Activated naive CD4-positive, alpha-beta T cell treated with anti-CD3 and anti-CD28 coated beads, Interleukin-2, amount 50 U/mL, for 24 hours (primary cell): Measurements from ENCODE around the gene VCAN.
A peak's percentile ranks its signal among the peaks of the same experiment; 100 is the strongest.

Experiments
- H3K27ac Mint-ChIP-seq: one replicate; pipeline ENCODE4 v1.8.0; 2021; ENCODE audit warnings: mild to moderate bottlenecking, mixed read lengths
- H3K27me3 Mint-ChIP-seq: one replicate; pipeline ENCODE4 v1.8.0; 2021; ENCODE audit warnings: mixed read lengths
- H3K36me3 Mint-ChIP-seq: one replicate; pipeline ENCODE4 v1.8.0; 2021; ENCODE audit warnings: mixed read lengths
- H3K4me1 Mint-ChIP-seq: one replicate; pipeline ENCODE4 v1.8.0; 2021; ENCODE audit warnings: mixed read lengths
- H3K4me3 Mint-ChIP-seq: one replicate; pipeline ENCODE4 v1.8.0; 2021; ENCODE audit warnings: mild to moderate bottlenecking, mixed read lengths
- H3K9me3 Mint-ChIP-seq: one replicate; pipeline ENCODE4 v1.8.0; 2021; ENCODE audit warnings: mixed read lengths

The VCAN gene

GRCh38 chr5:83450183-83450966, 21.2 kb upstream of the VCAN start:
- Mint-ChIP-seq H3K4me1 (no peaks in the 10 kb centered on the region), H3K36me3 (no peaks in the 10 kb centered on the region), H3K27me3 (peaks cover 7% of the 10 kb centered on the region), H3K9me3 (peaks cover 23% of the 10 kb centered on the region), H3K27ac (no peak overlapping the region), H3K4me3 (no peak overlapping the region)

- Mint-ChIP-seq H3K27ac (no peak overlapping the region), H3K9me3 (peaks cover 26% of the 10 kb centered on the region)
Measured at GRCh38 chr5:83450967-83451248, 20.6 kb upstream of the VCAN start.

GRCh38 chr5:83451955-83452354, 19.6 kb upstream of the VCAN start:
- H3K4me3 Mint-ChIP-seq = no peak overlapping the region
- no peaks in the 10 kb centered on the region for H3K4me1 Mint-ChIP-seq
- H3K9me3 Mint-ChIP-seq = peaks cover 26% of the 10 kb centered on the region
- no peaks in the 10 kb centered on the region for H3K36me3 Mint-ChIP-seq
- H3K27me3 Mint-ChIP-seq = peaks cover 7% of the 10 kb centered on the region
- H3K27ac Mint-ChIP-seq = no peak overlapping the region

More at GRCh38 chr5:83450967-83451248, 20.6 kb upstream of the VCAN start:
- Mint-ChIP-seq H3K4me1 (no peaks in the 10 kb centered on the region), H3K36me3 (no peaks in the 10 kb centered on the region), H3K27me3 (peaks cover 7% of the 10 kb centered on the region), H3K4me3 (no peak overlapping the region)

- H3K4me3 Mint-ChIP-seq = no peak overlapping the region
- no peak overlapping the region for H3K27ac Mint-ChIP-seq
- H3K27me3 Mint-ChIP-seq = peaks cover 5% of the 10 kb centered on the region
- H3K9me3 Mint-ChIP-seq = peaks cover 26% of the 10 kb centered on the region
- no peaks in the 10 kb centered on the region for H3K4me1 Mint-ChIP-seq
- no peaks in the 10 kb centered on the region for H3K36me3 Mint-ChIP-seq
Measured at GRCh38 chr5:83453937-83454336, 17.6 kb upstream of the VCAN start.

- Mint-ChIP-seq H3K4me3 (no peak overlapping the region), H3K9me3 (peaks cover 6% of the 10 kb centered on the region), H3K27ac (no peak overlapping the region), H3K4me1 (no peaks in the 10 kb centered on the region), H3K36me3 (peaks cover 3% of the 10 kb centered on the region), H3K27me3 (peaks cover 16% of the 10 kb centered on the region)
Measured at GRCh38 chr5:83464261-83464660, 7.3 kb upstream of the VCAN start.

- Mint-ChIP-seq H3K9me3 (peaks cover 6% of the 10 kb centered on the region), H3K4me3 (no peak overlapping the region), H3K36me3 (peaks cover 3% of the 10 kb centered on the region), H3K27me3 (peaks cover 40% of the 10 kb centered on the region), H3K4me1 (peaks cover 10% of the 10 kb centered on the region), H3K27ac (no peak overlapping the region)
Measured at GRCh38 chr5:83467371-83468035, 4.0 kb upstream of the VCAN start.

GRCh38 chr5:83469075-83469474, 2.5 kb upstream of the VCAN start:
- Mint-ChIP-seq H3K4me3 (no peak overlapping the region), H3K27me3 (peaks cover 50% of the 10 kb centered on the region), H3K9me3 (peaks cover 2% of the 10 kb centered on the region), H3K4me1 (peaks cover 26% of the 10 kb centered on the region), H3K27ac (no peak overlapping the region), H3K36me3 (no peaks in the 10 kb centered on the region)

- Mint-ChIP-seq H3K27ac (no peak overlapping the region), H3K4me3 (no peak overlapping the region), H3K9me3 (no peaks in the 10 kb centered on the region)
Measured at GRCh38 chr5:83470526-83471404, 779 bp upstream of the VCAN start.

GRCh38 chr5:83472213-83472507, 616 bp downstream of the VCAN start:
- Mint-ChIP-seq H3K4me3 (peak overlapping the region; percentile 47), H3K27ac (no peak overlapping the region)

More at GRCh38 chr5:83470526-83471404, 779 bp upstream of the VCAN start:
- H3K27me3 Mint-ChIP-seq = peaks cover 61% of the 10 kb centered on the region
- no peaks in the 10 kb centered on the region for H3K36me3 Mint-ChIP-seq
- H3K4me1 Mint-ChIP-seq = peaks cover 27% of the 10 kb centered on the region

GRCh38 chr5:83472508-83473345, 1.2 kb downstream of the VCAN start:
- Mint-ChIP-seq H3K9me3 (no peaks in the 10 kb centered on the region), H3K27me3 (peaks cover 67% of the 10 kb centered on the region), H3K27ac (no peak overlapping the region), H3K4me3 (peak overlapping the region; percentile 74), H3K36me3 (no peaks in the 10 kb centered on the region), H3K4me1 (peaks cover 27% of the 10 kb centered on the region)

More at GRCh38 chr5:83472213-83472507, 616 bp downstream of the VCAN start:
- H3K36me3 Mint-ChIP-seq = no peaks in the 10 kb centered on the region
- no peaks in the 10 kb centered on the region for H3K9me3 Mint-ChIP-seq
- H3K27me3 Mint-ChIP-seq = peaks cover 67% of the 10 kb centered on the region
- H3K4me1 Mint-ChIP-seq = peaks cover 27% of the 10 kb centered on the region

- Mint-ChIP-seq H3K4me1 (peaks cover 27% of the 10 kb centered on the region), H3K27ac (no peak overlapping the region), H3K9me3 (no peaks in the 10 kb centered on the region), H3K36me3 (no peaks in the 10 kb centered on the region), H3K27me3 (peaks cover 66% of the 10 kb centered on the region), H3K4me3 (peak overlapping the region; percentile 74)
Measured at GRCh38 chr5:83473346-83474160, 2.0 kb downstream of the VCAN start.

GRCh38 chr5:83474161-83474796, 2.7 kb downstream of the VCAN start:
- H3K4me1 Mint-ChIP-seq = peaks cover 27% of the 10 kb centered on the region

GRCh38 chr5:83474991-83475390, 3.4 kb downstream of the VCAN start:
- no peaks in the 10 kb centered on the region for H3K36me3 Mint-ChIP-seq
- peaks cover 62% of the 10 kb centered on the region for H3K27me3 Mint-ChIP-seq
- peaks cover 27% of the 10 kb centered on the region for H3K4me1 Mint-ChIP-seq
- H3K9me3 Mint-ChIP-seq = no peaks in the 10 kb centered on the region
- H3K27ac Mint-ChIP-seq = no peak overlapping the region
- no peak overlapping the region for H3K4me3 Mint-ChIP-seq

More at GRCh38 chr5:83474161-83474796, 2.7 kb downstream of the VCAN start:
- H3K9me3 Mint-ChIP-seq = no peaks in the 10 kb centered on the region
- no peaks in the 10 kb centered on the region for H3K36me3 Mint-ChIP-seq
- H3K27ac Mint-ChIP-seq = no peak overlapping the region
- peaks cover 64% of the 10 kb centered on the region for H3K27me3 Mint-ChIP-seq
- H3K4me3 Mint-ChIP-seq = peak overlapping the region; percentile 74

- H3K36me3 Mint-ChIP-seq = no peaks in the 10 kb centered on the region
- H3K4me3 Mint-ChIP-seq = no peak overlapping the region
- peaks cover 62% of the 10 kb centered on the region for H3K27me3 Mint-ChIP-seq
- H3K9me3 Mint-ChIP-seq = no peaks in the 10 kb centered on the region
- H3K4me1 Mint-ChIP-seq = peaks cover 27% of the 10 kb centered on the region
- no peak overlapping the region for H3K27ac Mint-ChIP-seq
Measured at GRCh38 chr5:83475391-83475863, 3.9 kb downstream of the VCAN start.
